ENCODE data around the gene GOPC. TPM values are rescaled to one million over a fixed set of nuclear protein-coding genes. Genes with fewer than 3 reads are reported as not detected.

The GOPC gene
- polyA plus RNA-seq, 1 donor from 2014 or later, result 69.2 TPM

- Histone ChIP-seq H4K20me1 (ENCODE audit: insufficient read depth) (no peaks in the 10 kb centered on the region), H2AFZ (ENCODE audit: low read depth, low read length) (no peak overlapping the region), H3K36me3 (ENCODE audit: insufficient read depth, low read length) (no peaks in the 10 kb centered on the region), H3K27ac (ENCODE audit: low read length) (no peak overlapping the region), H3K27me3 (ENCODE audit: insufficient read depth, low read depth, low read length) (no peaks in the 10 kb centered on the region), H3K79me2 (replicated peaks; ENCODE audit: insufficient read depth, low read length) (no peaks in the 10 kb centered on the region), H3K9me2 (ENCODE audit: insufficient read depth, low read length) (no peaks in the 10 kb centered on the region), H3K9me3 (ENCODE audit: low read length) (no peaks in the 10 kb centered on the region), H3K4me2 (ENCODE audit: low read length) (no peak overlapping the region), H3K4me3 (ENCODE audit: low read length) (no peak overlapping the region), H3F3A (ENCODE audit: insufficient read depth, low read length, poor library complexity, severe bottlenecking) (no peaks in the 10 kb centered on the region), H3K9ac (ENCODE audit: low read length) (no peak overlapping the region)
- TF ChIP-seq MXI1 (conservative IDR thresholded peaks at IDR 0.05; ENCODE audit: poor library complexity, severe bottlenecking) (no peak), SMC3 (conservative IDR thresholded peaks at IDR 0.05; ENCODE audit: poor library complexity) (no peak), REST (IDR thresholded peaks at IDR 0.05; ENCODE audit: borderline replicate concordance) (no peak), CTCF (IDR thresholded peaks at IDR 0.05; ENCODE audit: poor library complexity, severe bottlenecking) (no peak), EZH2 (IDR thresholded peaks at IDR 0.05; ENCODE audit: borderline replicate concordance, insufficient read depth, low read length, poor library complexity, severe bottlenecking) (no peak), EP300 (conservative IDR thresholded peaks at IDR 0.05; ENCODE audit: poor library complexity, severe bottlenecking) (no peak), RAD21 (conservative IDR thresholded peaks at IDR 0.05) (no peak), POLR2AphosphoS5 (IDR thresholded peaks at IDR 0.05) (no peak), TAF1 (IDR thresholded peaks at IDR 0.05; ENCODE audit: low read depth) (no peak)
Measured at GRCh38 chr6:117607511-117607910, 5.2 kb upstream of the GOPC start.

GRCh38 chr6:117605169-117605826, 3.0 kb upstream of the GOPC start:
- H3K36me3 ChIP-seq (ENCODE audit: insufficient read depth, low read length), result no peaks in the 10 kb centered on the region

More at GRCh38 chr6:117605169-117605826, 3.0 kb upstream of the GOPC start:
- no peaks in the 10 kb centered on the region for H3K27me3 ChIP-seq (ENCODE audit: insufficient read depth, low read depth, low read length)
- no peak for TF ChIP-seq POLR2AphosphoS5 (IDR thresholded peaks at IDR 0.05)
- no peak for TF ChIP-seq REST (IDR thresholded peaks at IDR 0.05; ENCODE audit: borderline replicate concordance)
- peak; percentile 91 for TF ChIP-seq RAD21 (conservative IDR thresholded peaks at IDR 0.05)
- no peak for TF ChIP-seq TAF1 (IDR thresholded peaks at IDR 0.05; ENCODE audit: low read depth)
- peak; percentile 95 for TF ChIP-seq SMC3 (conservative IDR thresholded peaks at IDR 0.05; ENCODE audit: poor library complexity)
- TF ChIP-seq MXI1 (conservative IDR thresholded peaks at IDR 0.05; ENCODE audit: poor library complexity, severe bottlenecking), result no peak
- no peak for TF ChIP-seq EP300 (conservative IDR thresholded peaks at IDR 0.05; ENCODE audit: poor library complexity, severe bottlenecking)
- peak; percentile 89 for TF ChIP-seq CTCF (IDR thresholded peaks at IDR 0.05; ENCODE audit: poor library complexity, severe bottlenecking)
- H3K9me3 ChIP-seq (ENCODE audit: low read length), result no peaks in the 10 kb centered on the region
- peaks cover 17% of the 10 kb centered on the region for H3K79me2 ChIP-seq (replicated peaks; ENCODE audit: insufficient read depth, low read length)
- H2AFZ ChIP-seq (ENCODE audit: low read depth, low read length), result no peak overlapping the region
- no peak overlapping the region for H3K9ac ChIP-seq (ENCODE audit: low read length)
- no peaks in the 10 kb centered on the region for H3F3A ChIP-seq (ENCODE audit: insufficient read depth, low read length, poor library complexity, severe bottlenecking)
- no peaks in the 10 kb centered on the region for H3K9me2 ChIP-seq (ENCODE audit: insufficient read depth, low read length)
- H3K4me2 ChIP-seq (ENCODE audit: low read length), result no peak overlapping the region
- H4K20me1 ChIP-seq (ENCODE audit: insufficient read depth), result no peaks in the 10 kb centered on the region
- no peak overlapping the region for H3K4me3 ChIP-seq (ENCODE audit: low read length)
- no peak overlapping the region for H3K27ac ChIP-seq (ENCODE audit: low read length)
